NCI-H345 (cell line): ENCODE measurements around the gene NFAT5.
"Not testable (repeated sequence)": the region's sequence is repeated elsewhere in the genome, so short reads cannot be mapped to it uniquely, and the experiment has no call there.

Experiments
- DNase-seq: peaks from one replicate; lab custom pipeline; 2025; lab: John Stamatoyannopoulos, UW

NFAT5 gene, protein sequence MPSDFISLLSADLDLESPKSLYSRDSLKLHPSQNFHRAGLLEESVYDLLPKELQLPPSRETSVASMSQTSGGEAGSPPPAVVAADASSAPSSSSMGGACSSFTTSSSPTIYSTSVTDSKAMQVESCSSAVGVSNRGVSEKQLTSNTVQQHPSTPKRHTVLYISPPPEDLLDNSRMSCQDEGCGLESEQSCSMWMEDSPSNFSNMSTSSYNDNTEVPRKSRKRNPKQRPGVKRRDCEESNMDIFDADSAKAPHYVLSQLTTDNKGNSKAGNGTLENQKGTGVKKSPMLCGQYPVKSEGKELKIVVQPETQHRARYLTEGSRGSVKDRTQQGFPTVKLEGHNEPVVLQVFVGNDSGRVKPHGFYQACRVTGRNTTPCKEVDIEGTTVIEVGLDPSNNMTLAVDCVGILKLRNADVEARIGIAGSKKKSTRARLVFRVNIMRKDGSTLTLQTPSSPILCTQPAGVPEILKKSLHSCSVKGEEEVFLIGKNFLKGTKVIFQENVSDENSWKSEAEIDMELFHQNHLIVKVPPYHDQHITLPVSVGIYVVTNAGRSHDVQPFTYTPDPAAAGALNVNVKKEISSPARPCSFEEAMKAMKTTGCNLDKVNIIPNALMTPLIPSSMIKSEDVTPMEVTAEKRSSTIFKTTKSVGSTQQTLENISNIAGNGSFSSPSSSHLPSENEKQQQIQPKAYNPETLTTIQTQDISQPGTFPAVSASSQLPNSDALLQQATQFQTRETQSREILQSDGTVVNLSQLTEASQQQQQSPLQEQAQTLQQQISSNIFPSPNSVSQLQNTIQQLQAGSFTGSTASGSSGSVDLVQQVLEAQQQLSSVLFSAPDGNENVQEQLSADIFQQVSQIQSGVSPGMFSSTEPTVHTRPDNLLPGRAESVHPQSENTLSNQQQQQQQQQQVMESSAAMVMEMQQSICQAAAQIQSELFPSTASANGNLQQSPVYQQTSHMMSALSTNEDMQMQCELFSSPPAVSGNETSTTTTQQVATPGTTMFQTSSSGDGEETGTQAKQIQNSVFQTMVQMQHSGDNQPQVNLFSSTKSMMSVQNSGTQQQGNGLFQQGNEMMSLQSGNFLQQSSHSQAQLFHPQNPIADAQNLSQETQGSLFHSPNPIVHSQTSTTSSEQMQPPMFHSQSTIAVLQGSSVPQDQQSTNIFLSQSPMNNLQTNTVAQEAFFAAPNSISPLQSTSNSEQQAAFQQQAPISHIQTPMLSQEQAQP (N-terminal part only)

DNA sequence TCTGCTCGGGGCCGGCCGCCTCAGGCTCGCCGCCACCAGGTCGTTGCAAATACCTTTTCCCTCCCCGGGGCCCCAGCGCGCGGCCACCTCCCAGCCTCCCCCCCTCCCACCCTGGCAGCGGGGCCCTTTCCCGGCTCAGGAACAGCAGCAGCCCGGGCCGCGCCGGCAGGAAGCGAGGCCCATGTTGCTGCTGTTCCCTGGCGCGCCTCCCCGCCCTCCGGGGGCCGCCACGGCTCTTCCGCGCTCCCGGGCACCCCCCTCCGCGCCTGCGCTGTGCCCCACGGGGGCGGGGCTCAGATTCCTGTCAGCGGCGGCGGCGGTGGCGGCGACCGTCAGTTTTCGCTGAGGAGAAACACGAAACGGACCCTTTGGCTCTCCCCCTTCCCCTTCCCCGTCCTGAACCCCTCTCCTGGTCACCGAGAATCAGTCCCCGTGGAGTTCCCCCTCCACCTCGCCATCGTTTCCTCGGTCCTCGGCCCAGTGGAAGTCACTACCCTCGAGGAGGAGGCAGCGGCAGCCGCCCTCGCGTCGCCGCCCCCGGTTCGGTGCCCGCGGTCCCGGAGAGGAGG, at the start of gene NFAT5:
Gene NFAT5, plus strand, starts transcription at position 296 of the 569 bp plus-strand sequence. CDS start 336 bp downstream, outside the sequence.
- peak; percentile 76 for DNase-seq

DNA sequence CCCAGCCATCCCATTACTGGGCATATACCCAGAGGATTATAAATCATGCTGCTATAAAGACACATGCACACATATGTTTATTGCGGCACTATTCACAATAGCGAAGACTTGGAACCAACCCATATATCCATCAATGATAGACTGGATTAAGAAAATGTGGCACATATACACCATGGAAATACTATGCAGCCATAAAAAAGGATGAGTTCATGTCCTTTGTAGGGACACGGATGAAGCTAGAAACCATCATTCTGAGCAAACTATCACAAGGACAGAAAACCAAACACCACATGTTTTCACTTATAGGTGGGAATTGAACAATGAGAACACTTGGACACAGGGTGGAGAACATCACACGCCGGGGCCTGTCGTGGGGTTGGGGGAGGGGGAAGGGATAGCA, 47.9 kb upstream of the NFAT5 start:
- not testable (repeated sequence) for DNase-seq

DNA sequence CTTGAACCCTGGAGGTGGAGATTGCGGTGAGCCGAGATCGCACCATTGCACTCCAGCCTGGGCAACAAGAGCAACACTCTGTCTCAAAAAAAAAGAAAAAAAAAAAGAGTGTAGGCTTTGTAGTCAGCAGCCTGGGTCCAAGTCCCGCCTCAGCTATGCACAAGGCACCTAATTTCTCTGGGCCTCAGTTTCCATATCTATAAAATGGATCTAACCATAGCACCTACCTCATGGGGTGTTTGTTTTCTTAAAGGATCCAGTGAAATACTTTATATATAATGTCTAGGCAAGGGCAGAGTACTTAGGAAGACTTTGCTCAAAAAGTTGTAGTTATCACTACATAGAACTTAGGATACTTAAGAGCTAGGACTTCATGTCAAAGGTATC, 45.4 kb upstream of the NFAT5 start:
- no peak for DNase-seq

GRCh38 chr16:69520800-69521602, 44.8 kb upstream of the NFAT5 start:
- no peak for DNase-seq

DNA sequence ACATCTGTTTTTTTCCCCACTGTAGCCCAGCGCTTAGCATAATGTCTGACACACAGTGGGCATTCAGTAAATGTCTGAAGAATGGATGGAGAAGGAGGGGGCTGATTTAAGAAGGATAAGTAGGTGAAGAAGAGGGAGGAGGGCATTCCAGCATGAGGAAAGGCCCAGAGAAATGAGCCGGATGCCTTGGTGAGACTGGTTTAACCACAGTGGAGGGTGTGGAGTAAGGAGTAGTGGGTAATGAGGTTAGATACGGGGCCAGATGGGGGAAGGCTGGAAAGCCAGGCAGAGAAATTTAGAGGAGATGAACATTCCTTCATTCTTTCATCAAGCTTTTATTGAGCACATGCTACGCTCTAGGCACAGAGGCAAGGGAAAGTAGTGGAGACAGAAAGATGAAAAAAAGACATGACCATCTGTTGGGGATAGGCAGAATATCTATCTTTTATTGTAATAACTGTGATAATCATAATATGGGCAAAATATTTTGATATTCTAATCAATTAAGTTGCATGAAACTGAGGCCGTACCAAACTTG, 43.7 kb upstream of the NFAT5 start:
- no peak for DNase-seq

- DNase-seq = no peak
Measured at GRCh38 chr16:69522732-69523404, 42.9 kb upstream of the NFAT5 start.

- no peak for DNase-seq
Measured at GRCh38 chr16:69523566-69524305, 42.0 kb upstream of the NFAT5 start.

GRCh38 chr16:69526831-69527655, 38.7 kb upstream of the NFAT5 start:
- DNase-seq = no peak

DNA sequence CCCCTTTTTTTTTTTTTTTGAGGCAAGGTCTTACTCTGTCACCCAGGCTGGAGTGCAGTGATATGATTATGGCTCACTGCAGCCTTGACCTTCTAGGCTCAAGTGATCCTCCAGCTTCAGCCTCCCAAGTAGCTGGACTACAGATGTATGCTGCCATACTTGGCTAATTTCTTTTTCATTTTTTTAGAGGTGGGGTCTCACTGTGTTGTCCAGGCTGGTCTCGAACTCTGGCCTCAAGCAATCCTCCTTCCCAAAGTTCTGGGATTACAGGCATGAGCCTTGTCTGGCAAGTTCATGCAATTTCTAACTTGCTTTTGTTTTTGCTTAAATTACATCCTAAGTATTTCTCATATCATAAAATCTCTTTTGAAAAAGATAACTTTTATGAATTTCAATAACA, 33.8 kb upstream of the NFAT5 start:
- no peak for DNase-seq

GRCh38 chr16:69532641-69533455, 32.9 kb upstream of the NFAT5 start:
- DNase-seq = no peak

GRCh38 chr16:69534720-69535119, 31.0 kb upstream of the NFAT5 start:
- no peak for DNase-seq

GRCh38 chr16:69535123-69536050, 30.4 kb upstream of the NFAT5 start:
- no peak for DNase-seq

GRCh38 chr16:69537706-69538080, 28.1 kb upstream of the NFAT5 start:
- DNase-seq = no peak

DNA sequence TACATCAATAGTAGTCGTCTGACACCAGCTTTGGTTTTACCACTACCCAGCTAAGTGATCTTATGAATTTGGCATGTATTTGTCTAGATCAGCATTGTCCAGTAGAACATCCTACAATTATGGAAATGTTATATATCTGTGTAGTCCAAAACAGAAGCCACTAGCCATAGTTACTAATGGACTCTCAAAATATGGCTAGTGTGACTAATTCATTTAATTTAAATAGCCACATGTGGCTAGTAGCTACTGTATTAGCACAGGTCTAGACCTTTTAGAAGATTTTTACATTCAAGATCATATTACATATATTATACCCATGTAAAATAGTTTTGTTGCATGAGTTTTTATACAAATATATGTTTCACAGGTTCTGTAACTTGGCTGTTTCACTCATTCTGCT, 27.0 kb upstream of the NFAT5 start:
- no peak for DNase-seq

DNA sequence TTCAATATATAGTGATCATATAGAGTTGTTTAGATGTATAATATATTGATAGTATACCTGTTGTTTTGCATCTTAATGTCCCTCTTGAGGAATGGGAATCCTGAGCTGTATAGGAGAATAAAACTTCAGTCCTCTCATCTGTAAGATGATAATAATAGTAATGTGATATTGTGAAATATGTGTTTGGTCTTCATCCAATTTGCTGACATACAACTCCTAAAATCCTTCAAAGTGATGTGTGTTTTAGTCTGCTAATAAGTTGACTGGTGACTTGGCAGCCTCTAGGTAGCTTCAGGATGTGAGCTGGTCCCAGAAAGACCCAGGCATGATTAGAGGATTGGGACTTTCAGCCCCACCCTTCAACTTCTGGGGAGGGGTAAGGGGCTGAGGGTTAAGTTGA, 22.8 kb upstream of the NFAT5 start:
- no peak for DNase-seq

DNA sequence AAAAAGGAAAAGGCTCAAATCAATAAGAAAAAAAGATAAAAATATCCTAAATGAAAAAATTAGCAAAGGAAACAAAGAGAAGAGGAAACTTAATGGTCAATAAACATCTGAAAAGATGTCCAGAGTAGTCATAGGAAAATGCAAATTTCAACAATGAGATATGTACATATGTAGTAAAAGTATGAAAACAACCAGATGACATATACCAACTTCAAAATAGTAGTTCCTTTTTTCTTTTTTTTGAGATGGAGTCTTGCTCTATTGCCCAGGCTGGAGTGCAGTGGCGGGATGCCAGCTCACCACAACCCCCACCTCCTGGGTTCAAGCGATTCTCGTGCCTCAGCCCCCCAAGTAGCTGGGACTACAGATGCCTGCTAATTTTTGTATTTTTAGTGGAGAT, 21.7 kb upstream of the NFAT5 start:
- no peak for DNase-seq

DNA sequence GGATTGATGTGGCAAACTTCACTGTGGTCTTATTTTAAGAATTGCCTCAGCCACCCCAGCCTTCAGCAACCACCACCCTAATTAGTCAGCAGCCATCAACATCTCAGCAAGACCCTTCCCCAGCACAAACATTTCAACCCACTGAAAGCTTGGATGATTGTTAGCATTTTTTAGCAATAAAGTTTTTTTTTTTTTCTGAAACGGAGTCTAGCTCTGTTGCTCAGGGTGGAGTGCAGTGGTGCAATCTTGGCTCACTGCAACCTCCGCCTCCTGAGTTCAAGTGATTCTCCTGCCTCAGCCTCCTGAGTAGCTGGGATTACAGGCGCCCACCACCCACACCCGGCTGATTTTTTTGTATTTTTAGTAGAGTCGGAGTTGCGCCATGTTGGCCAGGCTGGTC, 19.1 kb upstream of the NFAT5 start:
- DNase-seq = not testable (repeated sequence)
